GM19397 (cell line): ENCODE measurements around the gene HIPK3.
"Not testable (repeated sequence)": the region's sequence is repeated elsewhere in the genome, so short reads cannot be mapped to it uniquely, and the experiment has no call there.

Experiments used
- ATAC-seq: cut with Tn5 transposase; IDR thresholded peaks from one replicate; pipeline ENCODE4 v1.9.1; 2021; ENCODE audit warnings: mild to moderate bottlenecking, moderate library complexity; ENCODE audit not compliant: unreplicated experiment

The HIPK3 gene

DNA sequence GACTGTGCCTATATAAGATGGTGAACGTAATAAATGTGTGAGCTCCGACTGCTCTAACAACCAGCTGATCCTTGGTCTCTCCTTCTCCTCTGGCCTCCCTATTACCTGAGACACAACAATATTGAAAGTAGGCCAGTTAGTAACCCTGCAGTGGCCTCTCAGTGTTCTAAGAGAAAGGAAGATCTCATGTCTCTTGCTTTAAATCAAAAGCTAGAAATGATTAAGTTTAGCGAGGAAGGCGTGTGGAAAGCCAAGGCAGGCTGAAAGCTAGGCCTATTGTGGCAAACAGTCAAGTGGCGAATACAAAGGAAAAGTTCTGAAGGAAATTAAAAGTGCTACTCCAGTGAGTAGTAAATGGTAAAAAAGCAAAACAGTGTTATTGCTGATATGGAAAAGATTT is 39.5 kb downstream of the HIPK3 start:
- ATAC-seq = no peak

DNA sequence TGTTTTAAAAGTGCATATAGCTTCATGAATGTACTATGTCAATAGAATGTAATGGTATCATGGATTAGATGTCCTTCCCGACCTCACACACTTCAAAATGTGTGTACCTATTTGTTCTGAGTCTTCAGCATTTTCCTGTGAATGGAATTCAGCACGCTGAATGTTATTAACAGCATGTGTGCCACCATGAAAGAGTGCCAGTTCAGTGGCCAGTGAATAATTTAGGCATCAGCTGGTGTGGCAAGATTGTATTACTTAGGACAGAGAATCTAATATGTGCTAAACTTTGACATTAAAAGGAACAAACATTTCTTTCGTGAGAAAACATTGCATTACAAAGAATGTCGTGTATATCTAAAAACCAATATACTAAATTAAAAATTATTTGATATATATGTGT is 46.4 kb downstream of the HIPK3 start:
- ATAC-seq = no peak

DNA sequence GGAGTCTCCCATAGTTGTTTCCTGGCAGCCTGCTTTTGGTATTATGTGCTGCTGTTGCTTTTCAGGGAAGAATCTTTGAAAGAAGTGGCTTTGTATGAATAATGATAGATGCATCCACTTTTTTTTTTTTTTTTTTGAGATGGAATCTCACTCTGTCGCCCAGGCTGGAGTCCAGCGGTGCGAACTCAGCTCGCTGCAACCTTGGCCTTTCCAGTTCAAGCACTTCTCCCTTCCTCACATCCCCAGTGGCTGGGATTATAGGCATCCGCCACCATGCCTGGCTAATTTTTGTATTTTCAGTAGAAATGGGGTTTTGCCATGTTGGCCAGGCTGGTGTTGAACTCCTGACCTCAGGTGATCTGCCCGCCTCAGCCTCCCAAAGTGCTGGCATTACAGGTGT is 49.6 kb downstream of the HIPK3 start:
- ATAC-seq = not testable (repeated sequence)

GRCh38 chr11:33307984-33308383 is 50.8 kb downstream of the HIPK3 start:
- ATAC-seq = no peak

DNA sequence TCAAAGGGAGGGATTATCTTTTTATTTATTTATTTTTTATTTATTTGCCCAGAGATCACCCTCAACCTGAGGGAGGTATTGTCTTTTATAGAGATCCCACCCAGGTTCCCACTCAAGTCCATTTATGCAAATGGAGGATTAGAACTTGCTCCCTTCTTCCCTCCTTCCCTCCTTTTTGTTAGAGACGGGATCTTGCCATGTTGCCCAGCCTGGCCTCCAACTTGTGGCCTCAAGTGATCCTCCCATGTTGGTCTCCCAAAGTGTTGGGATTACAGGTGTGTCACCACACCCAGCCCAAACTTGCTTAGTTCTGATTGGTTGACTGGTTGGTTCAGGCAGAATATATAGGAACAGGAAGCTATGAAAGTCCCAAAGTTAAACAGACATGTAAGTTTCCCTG is 51.9 kb downstream of the HIPK3 start:
- ATAC-seq = no peak

DNA sequence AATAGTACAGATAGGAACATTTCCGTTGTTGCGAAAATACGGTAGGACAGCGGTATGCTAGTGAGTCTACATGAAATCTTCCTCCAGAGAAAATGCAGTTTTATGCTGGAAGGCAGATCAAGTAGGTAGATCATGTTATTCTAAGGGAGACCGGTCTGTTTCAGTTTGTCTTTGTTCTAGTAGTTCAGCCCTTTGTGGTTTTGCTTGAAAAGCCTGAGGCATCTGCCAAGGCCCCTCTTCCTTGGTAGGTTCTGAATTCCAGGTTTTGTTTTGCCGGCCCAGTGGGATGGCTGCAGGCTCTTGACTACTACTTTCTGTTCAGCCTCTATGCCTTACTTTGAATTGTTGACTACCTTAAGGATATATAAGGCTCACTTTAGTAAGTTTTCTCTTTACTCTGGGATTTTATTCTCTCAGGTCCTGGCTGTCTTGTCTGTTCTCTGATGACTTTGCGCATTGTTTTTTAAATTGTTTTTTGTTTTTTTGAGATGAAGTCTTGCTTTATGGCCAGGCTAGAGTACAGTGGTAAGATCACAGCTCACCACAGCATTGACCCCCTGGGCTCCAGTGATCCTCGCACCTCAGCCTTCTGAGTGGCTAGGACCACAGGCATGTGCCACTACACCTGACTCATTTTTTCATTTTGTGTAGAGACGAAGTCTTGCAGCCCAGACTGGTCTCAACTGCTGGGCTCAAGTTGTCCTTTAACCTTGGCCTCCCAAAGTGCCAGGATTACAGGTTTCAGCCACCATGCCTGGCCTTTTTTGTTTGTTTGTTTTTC is 53.7 kb downstream of the HIPK3 start:
- ATAC-seq = no peak

DNA sequence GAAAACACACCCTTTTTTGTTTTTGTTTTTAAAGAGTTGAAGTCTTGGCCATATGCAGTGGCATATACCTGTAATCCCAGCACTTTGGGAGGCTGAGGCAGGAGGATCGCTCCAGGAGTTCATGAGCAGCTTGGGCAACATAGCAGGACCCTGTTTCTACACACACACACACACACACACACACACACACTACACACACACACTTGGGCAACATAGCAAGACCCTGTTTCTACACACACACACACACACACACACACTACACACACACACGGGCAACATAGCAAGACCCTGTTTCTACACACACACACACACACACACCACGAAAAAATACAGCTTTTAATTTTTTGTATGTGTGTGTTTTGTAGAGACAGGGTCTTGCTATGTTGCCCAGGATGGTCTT is 54.5 kb downstream of the HIPK3 start:
- ATAC-seq = no peak

- no peak for ATAC-seq
Measured at GRCh38 chr11:33315822-33316221, 58.6 kb downstream of the HIPK3 start.

DNA sequence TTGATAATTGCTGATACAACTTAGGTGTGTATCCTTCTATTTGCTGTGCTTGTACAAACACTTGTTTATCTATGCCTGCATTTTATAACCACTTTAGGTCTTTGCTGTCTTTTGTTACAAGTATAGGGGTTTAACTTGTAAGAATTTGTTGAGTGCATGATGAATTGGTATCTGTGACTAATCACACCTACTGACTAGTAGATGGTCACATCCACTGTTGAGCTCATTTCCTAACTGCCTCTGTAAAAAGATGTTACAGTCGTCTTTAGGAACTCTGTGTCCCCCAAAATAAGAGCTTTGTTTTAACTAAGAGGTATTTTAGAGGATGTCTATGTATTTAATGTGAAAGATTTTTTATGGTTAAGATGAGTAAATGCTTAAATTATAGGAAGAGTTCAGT is 60.5 kb downstream of the HIPK3 start:
- no peak for ATAC-seq

GRCh38 chr11:33320016-33320813 is 63.0 kb downstream of the HIPK3 start:
- ATAC-seq = no peak

DNA sequence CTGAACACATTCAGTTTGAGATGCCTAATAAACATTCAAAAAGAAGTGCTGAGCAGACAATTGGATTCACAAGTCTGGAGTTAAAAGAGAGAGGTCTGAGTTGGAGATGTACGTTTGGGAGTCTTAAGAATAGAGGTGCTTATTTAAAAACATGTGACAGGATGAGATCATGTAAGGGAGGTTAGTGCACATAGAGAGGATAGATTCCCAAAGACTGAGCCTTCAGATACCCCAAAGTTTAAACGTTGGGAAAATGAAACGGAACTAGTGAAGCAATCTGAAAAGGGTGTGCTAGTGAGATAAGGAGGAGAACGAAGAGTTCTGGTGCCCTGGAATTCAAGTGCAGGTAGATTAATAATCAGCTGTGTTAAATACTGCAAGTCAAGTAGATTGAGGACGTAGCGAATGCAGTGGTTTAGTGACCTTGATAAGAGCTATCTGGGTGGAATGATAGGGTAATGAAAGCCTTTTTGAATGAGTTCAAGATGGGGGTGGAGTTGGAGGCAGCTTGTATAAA is 63.7 kb downstream of the HIPK3 start:
- ATAC-seq = no peak

GRCh38 chr11:33321422-33321821 is 64.2 kb downstream of the HIPK3 start:
- no peak for ATAC-seq

- no peak for ATAC-seq
Measured at GRCh38 chr11:33323421-33323820, 66.2 kb downstream of the HIPK3 start.

DNA sequence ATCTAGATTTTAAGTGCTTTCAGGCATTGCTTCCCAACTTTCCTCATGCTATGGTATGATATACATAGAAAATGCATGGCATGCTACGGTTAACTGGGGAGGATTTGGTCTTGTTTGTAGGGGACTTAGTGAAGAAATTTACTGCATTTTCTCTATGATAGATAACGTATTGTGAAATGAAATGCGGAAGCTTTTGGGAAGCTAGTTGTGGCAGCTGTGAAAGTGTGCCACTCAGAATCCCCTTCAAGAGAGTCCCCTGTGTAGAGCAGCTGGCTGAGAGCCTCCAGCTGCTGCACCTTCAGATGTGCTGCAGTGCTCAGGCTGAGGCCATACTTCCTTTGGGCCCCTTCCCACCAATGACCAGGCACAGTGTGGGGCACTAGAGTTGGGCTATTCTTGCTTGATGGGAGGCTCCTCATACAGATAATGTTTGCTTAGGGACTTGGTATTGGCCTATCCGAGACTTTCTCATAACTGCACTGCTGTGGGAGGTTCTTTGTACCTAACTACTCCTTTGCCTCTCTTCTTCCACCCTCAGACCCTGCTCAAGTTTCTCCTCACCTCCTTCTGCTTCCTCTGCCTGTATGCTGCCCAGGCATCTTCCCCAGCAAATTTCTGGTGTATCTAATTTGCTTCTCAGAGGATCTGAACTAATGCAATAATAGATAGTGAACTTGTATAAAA is 67.3 kb downstream of the HIPK3 start:
- ATAC-seq = no peak

- no peak for ATAC-seq
Measured at GRCh38 chr11:33325451-33325850, 68.3 kb downstream of the HIPK3 start.

DNA sequence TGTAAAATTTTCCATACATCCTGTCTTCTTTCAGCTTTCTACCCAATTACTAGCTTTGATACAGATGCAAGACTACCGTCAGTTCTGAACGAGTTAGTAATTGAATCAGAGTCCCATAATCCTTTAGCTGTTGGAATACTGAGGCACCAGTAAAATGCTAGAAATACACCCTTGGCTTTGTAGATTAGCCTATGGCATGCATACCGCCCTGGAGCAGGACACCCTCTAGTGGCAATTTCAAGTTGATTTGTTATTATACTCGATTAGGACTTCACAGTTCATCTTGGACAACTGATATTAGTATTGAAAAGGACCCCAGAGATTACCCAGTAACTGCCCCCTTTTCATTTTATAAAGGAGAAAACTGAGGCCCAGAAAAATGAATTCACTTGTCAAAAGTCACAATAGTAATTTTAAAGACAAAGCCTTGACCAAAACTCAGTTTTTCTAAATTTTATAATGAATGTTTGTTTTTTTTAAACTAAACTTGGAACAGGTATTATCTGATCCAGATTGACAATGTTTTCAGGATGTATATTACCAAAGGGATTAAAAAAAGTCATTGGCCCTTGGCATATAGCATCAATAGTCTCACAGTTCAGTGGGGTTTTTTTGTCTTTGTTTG is 72.6 kb downstream of the HIPK3 start:
- no peak for ATAC-seq

DNA sequence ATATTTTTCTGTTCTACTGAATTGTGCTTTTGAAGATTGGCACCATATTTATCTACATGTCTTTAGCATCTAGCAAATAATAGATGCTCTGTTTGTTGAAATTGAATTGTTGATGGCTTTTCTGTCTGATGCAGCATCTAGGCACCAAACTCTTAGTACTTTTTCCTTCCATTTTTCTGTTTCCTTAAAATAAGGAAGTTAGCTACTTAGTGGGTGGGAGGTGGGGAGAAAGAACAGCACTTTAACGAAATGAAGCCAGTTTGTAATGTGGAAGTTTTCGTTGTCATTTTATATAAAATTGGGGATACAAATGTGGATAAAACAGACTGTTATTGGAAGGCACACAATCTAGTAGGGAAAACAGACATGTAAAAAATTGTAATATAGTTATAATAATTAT is 76.6 kb downstream of the HIPK3 start:
- ATAC-seq = no peak

DNA sequence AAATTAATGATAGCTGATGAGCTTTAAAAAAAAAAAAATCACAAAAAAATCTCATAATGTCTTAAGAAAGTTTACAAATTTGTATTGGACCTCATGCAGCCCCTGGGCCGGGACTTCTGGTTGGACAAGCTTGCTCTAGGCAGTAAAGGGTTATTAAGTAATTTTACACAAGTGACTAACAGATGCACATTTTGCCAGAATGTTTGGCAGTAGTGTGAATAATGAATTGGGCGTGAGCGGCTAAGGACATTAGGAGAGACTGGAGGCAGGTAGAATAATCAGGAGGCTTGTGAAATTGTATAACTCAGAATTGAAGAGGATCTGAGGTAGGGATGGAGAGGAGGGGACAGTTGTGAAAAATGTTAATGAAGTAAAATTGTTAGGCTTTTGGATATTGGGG is 77.4 kb downstream of the HIPK3 start:
- ATAC-seq = no peak

DNA sequence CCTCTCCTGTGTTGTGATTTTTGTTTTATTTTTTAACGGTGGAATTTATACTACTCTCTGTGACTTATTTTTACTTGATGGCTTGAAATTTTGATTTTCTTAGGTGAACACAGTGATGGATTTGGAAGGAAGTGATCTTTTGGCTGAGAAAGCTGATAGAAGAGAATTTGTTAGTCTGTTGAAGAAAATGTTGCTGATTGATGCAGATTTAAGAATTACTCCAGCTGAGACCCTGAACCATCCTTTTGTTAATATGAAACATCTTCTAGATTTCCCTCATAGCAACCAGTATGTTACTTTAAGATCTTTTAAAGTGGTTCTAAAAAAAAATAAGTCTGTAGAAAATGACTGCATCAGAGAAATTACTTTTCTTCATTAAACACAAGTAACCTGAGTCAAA is 82.1 kb downstream of the HIPK3 start:
- no peak for ATAC-seq

DNA sequence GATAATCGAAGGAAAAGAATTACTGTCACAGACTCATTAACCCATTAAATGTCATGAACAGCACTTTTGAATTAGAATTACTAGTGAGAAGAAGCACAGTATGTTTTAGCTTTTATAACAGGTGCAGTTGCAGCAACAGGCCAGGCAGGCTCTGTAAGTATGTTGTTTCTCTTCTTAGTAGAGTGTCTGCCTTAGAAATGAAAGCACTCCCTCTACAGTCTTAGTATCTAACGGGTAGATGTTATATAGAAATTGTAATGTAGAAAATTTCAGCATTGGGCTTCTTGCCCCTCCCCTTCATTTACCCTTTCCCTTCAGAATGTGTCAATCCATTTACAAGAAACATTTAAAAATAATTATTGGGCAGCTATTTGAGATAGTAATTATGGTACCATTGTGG is 87.4 kb downstream of the HIPK3 start:
- no peak for ATAC-seq

DNA sequence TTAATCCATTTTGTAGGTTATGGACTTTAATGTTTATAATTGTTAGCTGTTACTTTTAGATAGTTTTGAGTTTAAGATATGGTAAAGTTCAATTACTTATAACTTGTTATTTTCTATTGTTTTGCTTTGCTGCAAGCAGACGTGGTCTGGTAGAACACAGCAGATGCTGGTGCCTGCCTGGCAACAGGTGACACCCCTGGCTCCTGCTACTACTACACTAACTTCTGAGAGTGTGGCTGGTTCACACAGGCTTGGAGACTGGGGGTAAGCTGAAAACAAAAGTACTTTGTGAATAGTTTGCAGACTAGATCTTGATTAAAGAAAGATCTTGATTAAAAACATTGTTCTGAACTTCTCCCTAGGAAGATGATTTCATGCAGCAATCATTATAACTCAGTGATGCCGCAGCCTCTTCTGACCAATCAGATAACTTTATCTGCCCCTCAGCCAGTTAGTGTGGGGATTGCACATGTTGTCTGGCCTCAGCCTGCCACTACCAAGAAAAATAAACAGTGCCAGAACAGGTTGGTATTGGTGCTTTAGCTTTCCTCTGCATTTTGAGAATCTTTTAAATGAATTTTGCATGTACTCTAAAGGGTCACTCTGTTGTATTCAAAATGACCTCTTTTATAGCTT is 90.4 kb downstream of the HIPK3 start:
- ATAC-seq = no peak
